ENCODE measurements around the gene FRMD8.

Gene FRMD8

DNA sequence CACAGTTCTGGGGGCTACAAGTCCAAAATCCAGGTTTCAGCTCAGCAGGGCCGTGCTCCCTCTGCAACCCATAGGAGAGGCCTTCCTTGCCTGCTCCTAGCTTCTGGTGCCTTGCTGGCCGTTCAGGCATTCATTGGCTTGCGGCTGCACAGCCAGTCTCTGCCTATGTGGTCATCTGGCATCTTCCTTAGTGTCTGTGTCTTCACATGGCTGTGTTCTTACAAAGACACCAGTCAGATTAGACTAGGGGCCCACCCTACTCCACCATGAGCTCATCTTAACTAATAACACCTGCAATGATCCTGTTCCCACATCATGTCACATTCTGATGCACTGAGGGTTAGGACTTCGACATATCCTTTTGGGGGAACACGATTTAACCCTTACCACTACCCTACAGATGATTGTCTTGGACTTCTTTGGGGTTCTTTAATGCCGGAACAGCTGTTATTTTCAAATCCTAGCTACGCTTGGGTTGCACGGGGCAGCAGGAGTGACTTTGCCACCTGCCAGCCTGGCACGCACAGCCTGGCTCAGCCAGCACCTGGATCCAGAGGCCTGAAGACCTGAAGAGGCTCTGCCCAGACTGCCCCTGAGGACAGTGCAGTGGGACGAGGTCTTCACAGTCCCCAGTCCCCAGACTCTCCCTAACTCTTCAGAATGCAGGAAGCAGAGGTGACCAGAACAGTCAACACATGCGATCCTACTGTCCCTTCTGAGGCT is 28.5 kb downstream of the FRMD8 start:
- no peak for DNase-seq (ENCODE audit: low read depth in 3 of 3)

DNA sequence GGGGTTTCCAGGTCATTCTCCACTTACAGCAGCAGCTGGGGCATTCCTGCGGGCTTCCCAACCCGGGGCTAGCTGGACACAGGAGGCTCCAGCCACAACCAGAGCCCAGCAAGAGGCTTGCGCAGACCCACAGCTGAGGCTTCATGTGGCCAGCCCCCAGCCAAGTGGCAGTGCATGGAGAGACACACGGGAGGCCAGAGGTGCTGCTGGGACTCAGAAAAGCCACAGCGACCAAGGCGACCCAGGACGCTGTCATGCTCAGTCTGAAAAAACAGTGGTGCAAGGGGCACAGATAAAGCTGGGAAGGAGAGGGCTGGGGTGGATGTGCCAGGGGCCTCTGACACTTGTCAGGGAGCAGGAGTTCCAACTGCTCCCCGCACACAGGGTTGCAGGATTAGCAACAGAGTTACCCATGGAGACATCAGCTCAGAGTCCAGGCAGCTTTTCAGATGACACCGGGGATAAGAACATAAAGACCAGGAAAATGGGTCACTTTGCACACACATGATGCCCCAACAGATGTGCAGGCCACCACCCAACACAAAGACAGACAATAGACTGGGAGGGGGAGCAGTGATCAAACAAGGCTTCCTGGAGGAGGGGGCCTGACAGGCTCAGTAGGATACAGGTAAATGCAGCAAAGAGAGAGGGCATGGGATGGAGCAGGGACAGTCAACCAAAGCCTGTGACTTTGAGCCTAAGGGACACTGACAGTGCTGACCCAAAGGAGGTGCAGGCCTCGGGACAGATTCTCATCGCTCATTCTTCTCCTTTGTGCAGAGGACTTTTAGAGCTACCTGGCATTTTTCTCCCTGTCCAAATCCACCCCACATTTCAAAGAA is 29.3 kb downstream of the FRMD8 start:
- DNase-seq (ENCODE audit: low read depth in 3 of 3), result no peak

GRCh38 chr11:65416341-65416824 is 29.9 kb downstream of the FRMD8 start:
- DNase-seq (ENCODE audit: low read depth in 3 of 3), result peak; percentile 78 to 95 (median 90)

- DNase-seq (ENCODE audit: low read depth in 3 of 3), result peak in 1 of 3 experiments; percentile 38
These were observed 30.6 kb downstream of the FRMD8 start for GRCh38 chr11:65416841-65417701.

DNA sequence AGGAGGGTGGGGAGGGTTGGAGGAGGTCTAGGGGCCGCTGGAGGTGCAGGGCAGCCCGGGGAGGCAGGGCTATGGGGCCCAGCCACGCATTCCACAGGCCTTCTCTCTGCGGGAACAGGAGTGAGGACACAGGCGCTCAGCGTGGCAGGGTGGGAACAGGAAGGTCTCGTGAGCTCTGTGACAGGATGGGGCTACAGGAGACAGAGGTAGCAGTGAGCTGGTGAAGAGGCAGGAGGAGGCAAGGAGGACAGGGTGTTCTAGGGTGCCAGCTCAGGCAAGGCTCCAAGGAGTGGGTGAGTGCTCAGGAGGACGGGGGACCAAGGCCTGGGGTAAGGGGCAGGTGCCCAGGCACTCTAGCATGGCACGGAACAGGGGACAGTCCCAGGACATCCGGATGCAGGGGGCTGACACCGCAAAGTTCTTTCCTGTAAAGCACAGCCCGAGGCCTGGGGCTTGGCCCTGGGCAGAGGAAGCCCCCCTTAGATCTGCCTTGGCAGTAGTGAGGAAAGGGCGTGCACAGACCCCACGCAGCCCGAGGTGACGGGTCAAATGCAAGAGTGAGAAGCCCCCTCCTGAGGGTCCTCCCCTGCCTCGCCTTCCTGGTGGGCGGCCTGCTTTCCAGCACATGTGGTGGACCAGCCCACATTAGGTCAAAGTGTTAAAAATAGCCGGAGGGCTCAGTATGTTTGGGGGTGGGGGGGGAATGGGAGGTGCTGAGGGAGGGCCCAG is 31.4 kb downstream of the FRMD8 start:
- peak in 1 of 3 experiments; percentile 39 for DNase-seq (ENCODE audit: low read depth in 3 of 3)

DNA sequence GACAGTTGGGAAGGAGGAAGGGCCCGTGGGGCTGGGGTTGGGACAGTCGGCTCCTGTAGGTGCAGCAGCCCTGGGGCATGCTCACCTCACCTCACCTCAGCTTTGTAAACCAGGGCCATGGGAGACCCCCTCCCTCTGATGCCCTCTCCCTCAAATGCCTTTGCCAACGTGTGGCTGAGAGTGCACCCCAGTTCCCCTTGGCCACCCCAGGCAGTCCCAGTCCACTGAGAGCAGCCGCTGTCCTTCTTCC is 31.9 kb downstream of the FRMD8 start:
- peak in 1 of 3 experiments; percentile 33 for DNase-seq (ENCODE audit: low read depth in 3 of 3)

DNA sequence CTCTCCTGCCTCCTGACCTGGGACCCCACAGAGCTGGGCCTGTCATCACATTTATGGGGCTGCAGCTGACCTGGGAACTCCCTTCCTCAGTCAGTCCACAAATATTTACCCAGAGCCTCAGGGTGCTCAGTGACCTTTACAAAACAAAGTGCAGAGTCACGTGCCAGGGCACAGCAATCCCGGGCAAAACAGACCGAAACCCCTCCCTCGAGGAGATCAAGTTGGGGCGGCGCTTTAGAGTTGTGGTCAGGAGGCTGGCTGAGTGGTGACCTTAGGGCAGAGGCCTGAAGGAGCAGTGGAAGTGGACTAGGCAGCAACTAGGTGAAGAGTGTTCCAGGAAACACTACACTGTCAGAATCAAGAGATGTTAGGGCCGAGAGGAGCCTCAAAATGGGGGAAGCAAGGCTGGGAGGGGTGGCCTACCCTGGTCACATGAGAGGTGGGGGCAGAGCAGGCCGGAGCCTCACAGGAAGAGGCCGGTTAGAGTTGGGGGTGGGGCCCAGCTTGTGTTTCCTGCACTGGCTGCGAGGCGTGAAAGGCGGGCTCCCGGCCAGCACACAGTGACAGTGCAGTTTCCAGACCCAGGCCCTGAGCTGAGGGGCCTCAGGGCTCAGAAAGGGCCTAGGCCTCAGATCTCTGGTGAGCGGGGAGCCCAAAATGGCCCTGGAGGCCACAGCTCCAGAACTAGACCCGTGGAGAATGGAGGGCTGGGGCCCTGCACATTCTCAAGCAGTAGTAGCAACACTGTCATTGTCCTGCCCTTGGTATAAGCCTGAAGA is 32.4 kb downstream of the FRMD8 start:
- DNase-seq (ENCODE audit: low read depth in 3 of 3), result peak; percentile 78 to 94 (median 79)

GRCh38 chr11:65419460-65419771 is 33.0 kb downstream of the FRMD8 start:
- no peak for DNase-seq (ENCODE audit: low read depth in 3 of 3)

GRCh38 chr11:65419772-65420481 is 33.5 kb downstream of the FRMD8 start:
- peak in 1 of 3 experiments; percentile 73 for DNase-seq (ENCODE audit: low read depth in 3 of 3)

DNA sequence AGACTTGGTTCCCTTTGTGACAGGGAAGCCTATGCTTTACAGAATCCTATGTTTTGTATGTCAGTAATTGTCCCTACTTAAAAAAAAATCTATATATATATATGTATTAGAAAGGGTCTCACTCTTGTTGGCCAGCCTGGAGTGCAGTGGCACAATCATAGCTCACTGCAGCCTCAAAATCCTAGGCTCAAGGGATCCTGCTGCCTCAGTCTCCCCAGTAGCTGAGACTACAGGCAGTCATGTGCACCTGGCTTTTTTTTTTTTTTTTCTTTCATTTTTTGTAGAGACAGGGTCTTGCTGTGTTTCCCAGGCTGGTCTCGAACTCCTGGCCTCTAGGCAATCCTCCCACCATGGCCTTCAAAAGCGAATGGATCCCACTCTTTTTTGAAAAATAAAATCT is 34.1 kb downstream of the FRMD8 start:
- no peak for DNase-seq (ENCODE audit: low read depth in 3 of 3)

GRCh38 chr11:65420979-65421793 is 34.7 kb downstream of the FRMD8 start:
- peak; percentile 74 to 87 (median 85) for DNase-seq (ENCODE audit: low read depth in 3 of 3)

DNA sequence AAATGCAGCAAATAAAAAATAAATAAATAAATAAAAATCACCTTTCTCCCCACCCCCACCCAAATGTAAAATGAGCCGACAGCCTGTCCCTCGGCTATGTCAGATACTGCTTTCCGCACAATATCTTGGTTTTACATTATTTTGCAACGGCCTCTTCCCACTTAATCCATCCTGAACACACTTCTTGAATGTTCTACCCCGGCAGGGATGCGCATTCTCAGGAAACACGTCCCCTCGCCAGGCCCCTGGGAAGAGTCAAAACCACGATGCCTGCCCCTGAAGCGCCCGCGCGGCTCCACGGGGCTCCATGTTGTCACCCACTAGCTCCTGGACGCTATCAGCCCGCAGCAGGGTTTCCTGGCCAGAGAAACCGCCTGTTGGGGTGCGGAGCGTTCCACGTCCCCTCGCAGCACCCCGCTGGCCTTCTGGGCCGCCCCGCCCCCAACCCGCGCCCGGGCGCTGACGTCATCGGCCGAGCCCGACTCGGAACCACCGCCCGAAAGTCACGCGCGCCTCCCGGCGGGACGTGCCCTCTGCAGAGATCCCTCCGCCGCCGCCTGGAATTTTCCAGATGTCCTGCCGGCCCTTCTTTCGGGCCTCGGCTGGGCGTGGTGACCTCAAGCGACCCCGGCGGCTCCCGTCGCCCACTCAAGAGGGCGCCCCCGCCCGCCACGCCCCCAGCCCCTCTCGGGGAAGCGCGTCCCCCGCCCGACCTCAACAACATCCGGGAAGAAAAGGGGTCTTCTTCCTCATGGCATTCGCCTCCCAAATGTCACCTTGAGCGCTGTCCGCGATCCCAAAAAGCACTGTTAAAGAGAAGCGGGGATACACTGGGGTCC is 35.6 kb downstream of the FRMD8 start:
- peak; percentile 90 to 97 (median 94) for DNase-seq (ENCODE audit: low read depth in 3 of 3)

DNA sequence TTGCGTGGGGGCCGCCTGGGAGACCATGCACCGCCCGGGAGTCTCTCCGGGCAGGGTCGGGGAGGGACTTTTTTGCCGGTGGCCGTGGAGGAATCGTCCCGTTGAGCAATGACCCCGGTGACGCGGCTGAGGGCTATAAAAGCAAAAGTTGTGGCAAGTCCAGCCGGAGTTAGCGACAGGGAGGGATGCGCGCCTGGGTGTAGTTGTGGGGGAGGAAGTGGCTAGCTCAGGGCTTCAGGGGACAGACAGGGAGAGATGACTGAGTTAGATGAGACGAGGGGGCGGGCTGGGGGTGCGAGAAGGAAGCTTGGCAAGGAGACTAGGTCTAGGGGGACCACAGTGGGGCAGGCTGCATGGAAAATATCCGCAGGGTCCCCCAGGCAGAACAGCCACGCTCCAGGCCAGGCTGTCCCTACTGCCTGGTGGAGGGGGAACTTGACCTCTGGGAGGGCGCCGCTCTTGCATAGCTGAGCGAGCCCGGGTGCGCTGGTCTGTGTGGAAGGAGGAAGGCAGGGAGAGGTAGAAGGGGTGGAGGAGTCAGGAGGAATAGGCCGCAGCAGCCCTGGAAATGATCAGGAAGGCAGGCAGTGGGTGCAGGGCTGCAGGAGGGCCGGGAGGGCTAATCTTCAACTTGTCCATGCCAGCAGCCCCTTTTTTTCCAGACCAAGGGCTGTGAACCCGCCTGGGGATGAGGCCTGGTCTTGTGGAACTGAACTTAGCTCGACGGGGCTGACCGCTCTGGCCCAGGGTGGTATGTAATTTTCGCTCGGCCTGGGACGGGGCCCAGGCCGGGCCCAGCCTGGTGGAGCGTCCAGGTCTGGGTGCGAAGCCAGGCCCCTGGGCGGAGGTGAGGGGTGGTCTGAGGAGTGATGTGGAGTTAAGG is 36.4 kb downstream of the FRMD8 start, which contains the start of gene NEAT1:
NEAT1 (plus strand) TSS at position 166 of the 883 bp plus-strand sequence.
- peak; percentile 90 to 93 (median 93) for DNase-seq (ENCODE audit: low read depth in 3 of 3)

DNA sequence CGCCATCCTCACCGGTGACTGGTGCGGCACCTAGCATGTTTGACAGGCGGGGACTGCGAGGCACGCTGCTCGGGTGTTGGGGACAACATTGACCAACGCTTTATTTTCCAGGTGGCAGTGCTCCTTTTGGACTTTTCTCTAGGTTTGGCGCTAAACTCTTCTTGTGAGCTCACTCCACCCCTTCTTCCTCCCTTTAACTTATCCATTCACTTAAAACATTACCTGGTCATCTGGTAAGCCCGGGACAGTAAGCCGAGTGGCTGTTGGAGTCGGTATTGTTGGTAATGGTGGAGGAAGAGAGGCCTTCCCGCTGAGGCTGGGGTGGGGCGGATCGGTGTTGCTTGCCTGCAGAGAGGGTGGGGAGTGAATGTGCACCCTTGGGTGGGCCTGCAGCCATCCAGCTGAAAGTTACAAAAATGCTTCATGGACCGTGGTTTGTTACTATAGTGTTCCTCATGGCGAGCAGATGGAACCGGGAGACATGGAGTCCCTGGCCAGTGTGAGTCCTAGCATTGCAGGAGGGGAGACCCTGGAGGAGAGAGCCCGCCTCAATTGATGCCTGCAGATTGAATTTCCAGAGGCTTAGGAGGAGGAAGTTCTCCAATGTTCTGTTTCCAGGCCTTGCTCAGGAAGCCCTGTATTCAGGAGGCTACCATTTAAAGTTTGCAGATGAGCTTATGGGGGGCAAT is 37.2 kb downstream of the FRMD8 start:
- DNase-seq (ENCODE audit: low read depth in 3 of 3), result peak in 1 of 3 experiments; percentile 38

DNA sequence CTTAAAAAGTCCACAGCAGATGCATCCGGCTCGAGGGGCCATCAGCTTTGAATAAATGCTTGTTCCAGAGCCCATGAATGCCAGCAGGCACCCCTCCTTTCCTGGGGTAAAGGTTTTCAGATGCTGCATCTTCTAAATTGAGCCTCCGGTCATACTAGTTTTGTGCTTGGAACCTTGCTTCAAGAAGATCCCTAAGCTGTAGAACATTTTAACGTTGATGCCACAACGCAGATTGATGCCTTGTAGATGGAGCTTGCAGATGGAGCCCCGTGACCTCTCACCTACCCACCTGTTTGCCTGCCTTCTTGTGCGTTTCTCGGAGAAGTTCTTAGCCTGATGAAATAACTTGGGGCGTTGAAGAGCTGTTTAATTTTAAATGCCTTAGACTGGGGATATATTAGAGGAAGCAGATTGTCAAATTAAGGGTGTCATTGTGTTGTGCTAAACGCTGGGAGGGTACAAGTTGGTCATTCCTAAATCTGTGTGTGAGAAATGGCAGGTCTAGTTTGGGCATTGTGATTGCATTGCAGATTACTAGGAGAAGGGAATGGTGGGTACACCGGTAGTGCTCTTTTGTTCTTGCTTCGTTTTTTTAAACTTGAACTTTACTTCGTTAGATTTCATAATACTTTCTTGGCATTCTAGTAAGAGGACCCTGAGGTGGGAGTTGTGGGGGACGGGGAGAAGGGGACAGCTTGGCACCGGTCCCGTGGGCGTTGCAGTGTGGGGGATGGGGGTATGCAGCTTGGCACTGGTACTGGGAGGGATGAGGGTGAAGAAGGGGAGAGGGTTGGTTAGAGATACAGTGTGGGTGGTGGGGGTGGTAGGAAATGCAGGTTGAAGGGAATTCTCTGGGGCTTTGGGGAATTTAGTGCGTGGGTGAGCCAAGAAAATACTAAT is 38.0 kb downstream of the FRMD8 start:
- peak in 1 of 3 experiments; percentile 73 for DNase-seq (ENCODE audit: low read depth in 3 of 3)
